ENCODE data around the gene CHSY3.

The CHSY3 gene

DNA sequence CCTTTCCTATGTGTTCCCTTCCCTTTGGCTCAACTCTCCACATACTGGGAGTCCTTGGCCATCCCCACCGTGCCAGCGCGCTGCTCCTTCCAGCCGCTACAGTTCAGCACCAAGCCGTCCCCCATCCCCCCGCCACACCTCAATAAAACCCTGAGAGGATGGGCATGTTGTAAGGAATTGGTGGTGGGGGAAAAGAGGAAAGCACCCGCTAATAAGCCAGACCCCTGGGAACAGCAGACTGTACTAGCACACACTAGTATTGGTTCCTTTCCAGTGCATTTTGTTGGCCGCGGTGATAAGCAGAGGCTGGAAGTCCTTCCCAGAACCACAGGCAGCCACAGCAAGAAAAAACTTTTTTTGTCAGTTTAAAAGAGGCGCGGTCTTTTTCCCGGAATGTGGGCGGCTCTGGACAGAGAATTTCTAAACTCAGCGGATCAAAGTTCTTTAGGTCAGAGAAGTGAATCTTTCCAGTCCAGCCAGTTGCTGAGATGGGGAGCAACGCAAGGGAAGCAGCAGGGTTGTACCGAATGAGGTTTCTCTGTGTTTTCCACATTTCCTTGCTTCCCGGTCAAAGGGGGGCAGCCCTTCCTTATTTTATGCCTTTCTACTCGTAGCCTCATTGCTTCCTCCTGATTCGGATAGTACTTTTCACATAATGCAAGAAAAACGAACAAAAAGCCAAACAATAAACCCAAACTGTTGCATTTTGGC is 2.1 kb downstream of the CHSY3 start:
- Histone ChIP-seq H3K9ac (ENCODE audit: low read length) (no peak overlapping the region), H3K4me1 (ENCODE audit: insufficient read depth, low read length) (peaks cover 8% of the 10 kb centered on the region), H3K9me3 (ENCODE audit: low read length) (no peaks in the 10 kb centered on the region), H3K36me3 (ENCODE audit: insufficient read depth, low read length) (no peaks in the 10 kb centered on the region), H3K27me3 (ENCODE audit: control insufficient read depth in 1 of 2, insufficient read depth in 2 of 2, low read length in 2 of 2) (peaks cover 14 to 24% of the 10 kb centered on the region in 2 donors), H3K27ac (ENCODE audit: low read depth, low read length) (no peak overlapping the region), H3K4me3 (ENCODE audit: low read depth in 1 of 2, low read length in 2 of 2) (peak overlapping the region; percentile 57 to 79)

DNA sequence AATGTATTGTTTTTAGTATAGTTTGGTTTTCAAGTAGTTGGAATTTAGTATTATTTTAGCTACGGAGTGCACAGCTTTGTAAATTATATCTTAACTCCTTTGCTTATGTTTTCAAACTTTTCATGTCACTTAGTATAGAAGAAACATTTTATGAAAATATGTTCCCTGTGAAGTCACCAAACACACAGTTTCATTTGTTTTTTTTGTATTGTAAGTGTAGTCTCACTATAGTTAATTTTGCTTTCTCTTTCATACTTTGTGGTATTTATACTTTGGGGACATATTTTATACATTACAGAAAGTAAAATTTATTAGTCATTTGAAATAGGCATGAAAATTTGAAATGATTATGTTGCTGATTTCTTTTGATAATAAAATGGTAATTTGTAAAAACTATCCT is 5.0 kb downstream of the CHSY3 start:
- no peak overlapping the region for H3K27ac ChIP-seq (ENCODE audit: low read depth, low read length)
- no peaks in the 10 kb centered on the region for H3K36me3 ChIP-seq (ENCODE audit: insufficient read depth, low read length)
- H3K27me3 ChIP-seq (ENCODE audit: control insufficient read depth in 1 of 2, insufficient read depth in 2 of 2, low read length in 2 of 2) = peaks cover 14 to 24% of the 10 kb centered on the region in 2 donors
- H3K4me1 ChIP-seq (ENCODE audit: insufficient read depth, low read length) = peaks cover 8% of the 10 kb centered on the region
- H3K9me3 ChIP-seq (ENCODE audit: low read length) = no peaks in the 10 kb centered on the region
- H3K4me3 ChIP-seq (ENCODE audit: low read depth in 1 of 2, low read length in 2 of 2) = no peak overlapping the region
- H3K9ac ChIP-seq (ENCODE audit: low read length) = no peak overlapping the region

DNA sequence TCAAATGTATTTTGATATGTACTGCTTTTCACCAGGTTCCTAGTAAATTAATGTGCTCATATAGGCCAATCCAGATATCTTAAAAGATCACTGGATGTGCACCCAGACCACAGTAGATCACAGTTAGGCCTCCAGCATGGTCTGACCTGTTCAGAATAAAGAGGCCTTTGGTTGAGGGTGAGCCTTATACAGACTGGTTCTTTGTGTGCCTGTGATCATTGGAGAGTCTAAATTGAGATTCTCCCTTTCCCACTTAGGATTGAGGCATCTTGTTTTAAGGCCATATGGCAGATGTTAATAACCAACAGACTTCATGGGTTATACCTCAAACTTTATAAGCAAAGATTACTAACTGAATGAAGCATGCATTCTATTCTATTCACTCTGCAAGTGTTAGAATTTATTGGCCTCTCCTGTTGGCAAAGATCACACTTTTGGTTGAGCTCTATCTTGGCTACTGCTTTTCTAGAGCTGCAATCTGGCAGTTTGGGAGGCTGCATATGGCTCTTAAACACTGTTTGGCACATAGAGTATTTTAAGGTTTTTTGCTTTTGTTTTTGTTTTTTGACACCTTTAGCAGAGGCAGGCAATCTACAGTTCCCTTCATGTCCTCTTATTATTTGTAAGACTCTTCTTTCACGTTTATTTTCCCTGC is 8.5 kb downstream of the CHSY3 start:
- Histone ChIP-seq H3K4me1 (ENCODE audit: insufficient read depth, low read length) (no peaks in the 10 kb centered on the region), H3K27ac (ENCODE audit: low read depth, low read length) (no peak overlapping the region), H3K4me3 (ENCODE audit: low read depth in 1 of 2, low read length in 2 of 2) (no peak overlapping the region), H3K9ac (ENCODE audit: low read length) (no peak overlapping the region), H3K27me3 (ENCODE audit: control insufficient read depth in 1 of 2, insufficient read depth in 2 of 2, low read length in 2 of 2) (peaks cover 4 to 8% of the 10 kb centered on the region in 2 donors), H3K36me3 (ENCODE audit: insufficient read depth, low read length) (no peaks in the 10 kb centered on the region), H3K9me3 (ENCODE audit: low read length) (no peaks in the 10 kb centered on the region)

DNA sequence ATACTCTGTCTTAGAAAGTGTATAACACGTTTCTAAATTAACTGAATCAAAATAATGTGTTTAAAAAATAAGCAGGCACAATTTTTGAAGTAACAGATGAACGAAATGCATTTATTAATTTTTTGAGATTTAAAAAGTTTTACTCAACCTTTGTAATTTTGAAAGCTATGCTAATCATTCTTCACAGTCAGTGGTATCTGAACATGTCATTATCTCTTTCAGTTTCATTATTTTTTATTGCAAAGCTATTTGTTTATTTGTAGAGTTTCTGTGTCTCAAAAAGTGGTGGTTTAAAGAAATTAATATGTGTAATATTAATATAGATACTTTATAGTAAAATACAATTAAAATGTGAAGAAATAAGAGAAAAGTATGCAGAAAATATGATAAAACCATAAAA is 11.2 kb downstream of the CHSY3 start:
- no peak overlapping the region for H3K4me3 ChIP-seq (ENCODE audit: low read depth in 1 of 2, low read length in 2 of 2)
- H3K36me3 ChIP-seq (ENCODE audit: insufficient read depth, low read length) = no peaks in the 10 kb centered on the region
- no peaks in the 10 kb centered on the region for H3K9me3 ChIP-seq (ENCODE audit: low read length)
- H3K9ac ChIP-seq (ENCODE audit: low read length) = no peak overlapping the region
- H3K27ac ChIP-seq (ENCODE audit: low read depth, low read length) = no peak overlapping the region
- no peaks in the 10 kb centered on the region for H3K27me3 ChIP-seq (ENCODE audit: control insufficient read depth in 1 of 2, insufficient read depth in 2 of 2, low read length in 2 of 2)
- H3K4me1 ChIP-seq (ENCODE audit: insufficient read depth, low read length) = no peaks in the 10 kb centered on the region

DNA sequence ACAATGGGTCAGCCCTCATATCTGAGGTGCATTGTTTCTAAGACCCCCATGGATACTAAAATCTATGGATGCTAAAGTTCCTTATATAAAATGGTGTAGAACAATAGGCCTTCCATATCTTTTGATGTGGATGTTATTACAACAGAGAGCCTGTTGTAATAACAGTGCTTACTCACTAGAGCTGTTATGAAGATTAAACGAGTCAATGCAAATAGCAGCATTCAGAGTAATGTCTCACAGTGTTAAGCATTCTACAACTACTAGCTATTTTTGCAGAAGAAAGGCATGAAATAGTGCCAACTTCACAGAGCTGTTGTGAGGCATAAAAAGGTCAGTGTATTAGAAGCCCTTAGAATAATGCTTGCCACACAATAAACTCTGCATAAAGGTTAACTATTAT is 13.0 kb downstream of the CHSY3 start:
- no peaks in the 10 kb centered on the region for H3K4me1 ChIP-seq (ENCODE audit: insufficient read depth, low read length)
- no peaks in the 10 kb centered on the region for H3K27me3 ChIP-seq (ENCODE audit: control insufficient read depth in 1 of 2, insufficient read depth in 2 of 2, low read length in 2 of 2)
- H3K36me3 ChIP-seq (ENCODE audit: insufficient read depth, low read length) = no peaks in the 10 kb centered on the region
- H3K4me3 ChIP-seq (ENCODE audit: low read depth in 1 of 2, low read length in 2 of 2) = no peak overlapping the region
- no peaks in the 10 kb centered on the region for H3K9me3 ChIP-seq (ENCODE audit: low read length)
- no peak overlapping the region for H3K9ac ChIP-seq (ENCODE audit: low read length)
- H3K27ac ChIP-seq (ENCODE audit: low read depth, low read length) = no peak overlapping the region

DNA sequence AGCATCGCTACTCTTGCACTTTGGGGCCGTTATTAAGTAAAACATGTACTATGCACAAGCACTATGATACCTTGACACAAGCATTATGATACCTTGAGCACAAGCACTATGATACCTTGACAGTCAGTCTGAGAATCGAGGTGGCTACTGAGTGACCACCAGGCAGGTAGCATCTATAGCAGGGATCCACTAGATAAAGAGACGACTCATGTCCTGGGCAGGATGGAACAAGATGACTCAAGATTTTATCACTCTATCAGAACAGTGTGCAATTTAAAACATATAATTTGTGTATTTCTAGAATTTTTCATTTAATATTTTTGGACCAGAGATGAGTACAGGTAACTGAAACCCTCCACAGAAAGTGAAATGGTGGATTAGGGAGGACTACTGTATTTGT is 16.9 kb downstream of the CHSY3 start:
- Histone ChIP-seq H3K4me3 (ENCODE audit: low read depth in 1 of 2, low read length in 2 of 2) (no peak overlapping the region), H3K4me1 (ENCODE audit: insufficient read depth, low read length) (no peaks in the 10 kb centered on the region), H3K36me3 (ENCODE audit: insufficient read depth, low read length) (no peaks in the 10 kb centered on the region), H3K27ac (ENCODE audit: low read depth, low read length) (no peak overlapping the region), H3K9me3 (ENCODE audit: low read length) (no peaks in the 10 kb centered on the region), H3K27me3 (ENCODE audit: control insufficient read depth in 1 of 2, insufficient read depth in 2 of 2, low read length in 2 of 2) (no peaks in the 10 kb centered on the region), H3K9ac (ENCODE audit: low read length) (no peak overlapping the region)

DNA sequence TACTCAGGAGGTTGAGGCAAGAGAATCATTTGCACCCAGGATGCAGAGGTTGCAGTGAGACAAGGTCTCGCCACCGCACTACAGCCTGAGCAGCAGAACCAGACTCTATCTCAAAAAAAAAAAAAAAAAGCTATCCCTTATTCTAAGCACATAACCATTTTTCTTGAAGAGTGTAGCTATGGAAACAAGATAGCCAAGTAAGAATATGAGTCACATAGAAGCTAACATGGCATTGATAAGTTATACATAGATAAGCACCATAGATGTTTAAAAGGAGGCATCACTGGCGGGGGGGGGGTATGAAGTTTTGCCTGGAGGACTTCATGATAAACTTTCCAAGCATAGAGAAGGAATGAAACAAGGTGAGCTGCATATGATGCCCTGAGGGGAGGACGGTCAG is 26.0 kb downstream of the CHSY3 start:
- no peaks in the 10 kb centered on the region for H3K36me3 ChIP-seq (ENCODE audit: insufficient read depth, low read length)
- H3K9me3 ChIP-seq (ENCODE audit: low read length) = no peaks in the 10 kb centered on the region
- H3K27me3 ChIP-seq (ENCODE audit: control insufficient read depth in 1 of 2, insufficient read depth in 2 of 2, low read length in 2 of 2) = no peaks in the 10 kb centered on the region
- no peak overlapping the region for H3K4me3 ChIP-seq (ENCODE audit: low read depth in 1 of 2, low read length in 2 of 2)
- no peak overlapping the region for H3K27ac ChIP-seq (ENCODE audit: low read depth, low read length)
- H3K9ac ChIP-seq (ENCODE audit: low read length) = no peak overlapping the region
- H3K4me1 ChIP-seq (ENCODE audit: insufficient read depth, low read length) = no peaks in the 10 kb centered on the region

DNA sequence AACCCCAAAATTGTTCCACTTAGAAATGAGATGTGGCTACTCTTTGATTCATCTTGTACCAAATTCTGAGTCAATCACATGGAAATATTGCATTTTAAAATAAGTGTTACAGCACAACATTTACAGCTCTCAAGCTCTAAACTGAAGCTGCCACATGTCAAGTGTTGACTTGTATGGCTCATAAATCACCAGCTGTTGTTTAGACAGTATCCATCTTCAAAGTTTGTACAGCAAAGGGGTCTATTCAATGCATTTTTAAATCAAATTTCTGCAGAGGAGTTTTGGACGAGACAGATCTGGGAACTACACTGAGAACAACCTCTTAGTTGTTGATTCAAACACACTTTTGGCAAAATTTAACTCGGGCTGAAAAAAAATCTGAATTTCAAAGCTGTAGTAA is 31.4 kb downstream of the CHSY3 start:
- Histone ChIP-seq H3K9ac (ENCODE audit: low read length) (no peak overlapping the region), H3K9me3 (ENCODE audit: low read length) (peaks cover 8% of the 10 kb centered on the region), H3K4me3 (ENCODE audit: low read depth in 1 of 2, low read length in 2 of 2) (no peak overlapping the region), H3K4me1 (ENCODE audit: insufficient read depth, low read length) (no peaks in the 10 kb centered on the region), H3K27ac (ENCODE audit: low read depth, low read length) (no peak overlapping the region), H3K27me3 (ENCODE audit: control insufficient read depth in 1 of 2, insufficient read depth in 2 of 2, low read length in 2 of 2) (no peaks in the 10 kb centered on the region), H3K36me3 (ENCODE audit: insufficient read depth, low read length) (no peaks in the 10 kb centered on the region)

DNA sequence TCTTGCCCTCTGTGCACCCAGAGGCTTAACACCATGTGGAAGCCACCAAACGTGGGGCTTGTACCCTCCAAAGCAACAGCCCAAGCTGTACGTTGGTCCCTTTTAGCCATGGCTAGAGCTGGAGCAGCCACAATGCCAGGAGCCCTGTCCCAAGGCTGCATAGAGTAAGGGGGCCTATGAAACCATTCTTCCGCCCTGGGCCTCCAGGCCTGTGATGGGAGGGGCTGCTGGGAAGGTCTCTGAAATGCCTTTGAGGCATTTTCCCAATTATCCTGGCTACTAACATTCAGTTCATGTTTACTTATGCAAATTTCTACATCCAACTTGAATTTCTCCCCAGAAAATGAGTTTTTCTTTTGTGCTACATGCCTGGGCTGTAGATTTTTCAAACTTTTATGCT is 33.8 kb downstream of the CHSY3 start:
- H3K4me3 ChIP-seq (ENCODE audit: low read depth in 1 of 2, low read length in 2 of 2) = no peak overlapping the region
- no peaks in the 10 kb centered on the region for H3K27me3 ChIP-seq (ENCODE audit: control insufficient read depth in 1 of 2, insufficient read depth in 2 of 2, low read length in 2 of 2)
- H3K9ac ChIP-seq (ENCODE audit: low read length) = no peak overlapping the region
- H3K9me3 ChIP-seq (ENCODE audit: low read length) = peaks cover 8% of the 10 kb centered on the region
- H3K27ac ChIP-seq (ENCODE audit: low read depth, low read length) = no peak overlapping the region
- H3K36me3 ChIP-seq (ENCODE audit: insufficient read depth, low read length) = no peaks in the 10 kb centered on the region
- H3K4me1 ChIP-seq (ENCODE audit: insufficient read depth, low read length) = no peaks in the 10 kb centered on the region

DNA sequence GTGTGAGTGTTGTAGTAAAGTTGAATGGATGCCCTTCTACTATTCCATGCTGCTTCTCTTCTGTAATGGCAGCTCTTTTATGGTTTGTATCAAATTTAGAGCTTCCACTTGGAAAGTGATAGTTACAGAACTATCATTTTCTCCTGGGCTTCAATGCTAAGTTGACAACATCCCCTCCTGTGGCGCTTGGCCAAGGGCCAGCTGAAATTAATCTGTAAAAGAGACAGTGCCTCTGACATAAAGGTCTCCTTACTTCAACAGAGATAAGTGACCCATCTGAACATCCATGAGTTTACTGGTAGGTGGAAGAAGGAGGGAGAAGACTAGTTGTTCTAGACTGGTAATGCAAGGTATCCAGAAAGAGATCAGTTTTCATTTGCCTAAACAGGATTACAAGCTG is 39.7 kb downstream of the CHSY3 start:
- Histone ChIP-seq H3K9ac (ENCODE audit: low read length) (no peak overlapping the region), H3K9me3 (ENCODE audit: low read length) (no peaks in the 10 kb centered on the region), H3K4me1 (ENCODE audit: insufficient read depth, low read length) (no peaks in the 10 kb centered on the region), H3K27me3 (ENCODE audit: control insufficient read depth in 1 of 2, insufficient read depth in 2 of 2, low read length in 2 of 2) (no peaks in the 10 kb centered on the region), H3K27ac (ENCODE audit: low read depth, low read length) (no peak overlapping the region), H3K4me3 (ENCODE audit: low read depth in 1 of 2, low read length in 2 of 2) (no peak overlapping the region), H3K36me3 (ENCODE audit: insufficient read depth, low read length) (no peaks in the 10 kb centered on the region)

DNA sequence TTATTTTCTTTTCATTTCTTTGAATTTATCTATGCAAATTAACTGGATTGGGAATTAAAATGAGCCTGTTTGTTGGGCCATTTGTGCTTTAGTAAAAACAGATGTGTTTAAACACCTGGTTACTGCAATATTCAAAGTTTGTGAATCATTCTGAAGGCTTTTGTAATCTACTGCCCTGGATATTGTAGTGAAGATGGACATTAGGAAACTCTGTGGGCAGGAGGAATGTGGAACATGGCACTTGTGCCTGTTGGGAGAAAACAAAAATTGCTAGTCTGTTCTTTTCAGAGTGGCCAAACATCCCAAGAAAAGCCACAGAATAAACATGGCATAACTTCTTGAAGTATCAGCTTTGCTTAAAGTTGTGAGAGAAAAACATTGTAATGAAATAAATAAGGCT is 40.8 kb downstream of the CHSY3 start:
- H3K27me3 ChIP-seq (ENCODE audit: control insufficient read depth in 1 of 2, insufficient read depth in 2 of 2, low read length in 2 of 2) = no peaks in the 10 kb centered on the region
- no peaks in the 10 kb centered on the region for H3K9me3 ChIP-seq (ENCODE audit: low read length)
- H3K4me3 ChIP-seq (ENCODE audit: low read depth in 1 of 2, low read length in 2 of 2) = no peak overlapping the region
- no peaks in the 10 kb centered on the region for H3K36me3 ChIP-seq (ENCODE audit: insufficient read depth, low read length)
- no peak overlapping the region for H3K9ac ChIP-seq (ENCODE audit: low read length)
- no peaks in the 10 kb centered on the region for H3K4me1 ChIP-seq (ENCODE audit: insufficient read depth, low read length)
- H3K27ac ChIP-seq (ENCODE audit: low read depth, low read length) = no peak overlapping the region

DNA sequence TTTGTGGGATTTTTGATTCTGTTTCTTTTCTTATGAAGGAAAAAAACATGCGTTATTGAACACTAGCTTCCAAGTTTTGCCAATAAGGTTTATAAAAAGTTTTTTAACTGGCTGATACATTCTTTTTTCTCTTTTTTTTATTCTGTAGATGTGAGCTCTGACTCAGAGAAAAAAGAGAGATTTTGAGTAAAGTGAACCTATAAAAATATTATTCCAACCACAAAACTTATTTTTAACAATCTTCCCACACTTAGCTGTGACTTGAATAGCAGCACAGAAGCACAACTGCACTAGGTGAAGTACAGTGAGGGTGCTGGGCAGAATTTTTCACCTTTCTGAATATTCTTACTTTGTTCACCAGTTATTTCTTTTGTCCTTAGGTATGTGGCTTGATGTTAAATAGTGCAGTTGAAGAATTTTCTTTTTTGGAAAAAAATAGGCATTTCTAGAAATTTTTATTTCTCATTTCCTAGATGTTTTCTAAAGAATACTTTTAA is 41.6 kb downstream of the CHSY3 start:
- no peaks in the 10 kb centered on the region for H3K4me1 ChIP-seq (ENCODE audit: insufficient read depth, low read length)
- H3K9ac ChIP-seq (ENCODE audit: low read length) = no peak overlapping the region
- H3K27ac ChIP-seq (ENCODE audit: low read depth, low read length) = no peak overlapping the region
- no peaks in the 10 kb centered on the region for H3K27me3 ChIP-seq (ENCODE audit: control insufficient read depth in 1 of 2, insufficient read depth in 2 of 2, low read length in 2 of 2)
- H3K36me3 ChIP-seq (ENCODE audit: insufficient read depth, low read length) = no peaks in the 10 kb centered on the region
- no peaks in the 10 kb centered on the region for H3K9me3 ChIP-seq (ENCODE audit: low read length)
- no peak overlapping the region for H3K4me3 ChIP-seq (ENCODE audit: low read depth in 1 of 2, low read length in 2 of 2)
